Uterus (tissue), 4 donors: ENCODE measurements around the gene LYPD4. TPM values are rescaled to one million over a fixed set of nuclear protein-coding genes. Genes with fewer than 3 reads are reported as not detected.

Source experiments
- DNase-seq, 2 donors: peaks; one replicate each; pipeline ENCODE4 v3.0.0-alpha.2; 2019 to 2020
- H3K27ac ChIP-seq, 2 donors: fragments of 200-600 bp; sonication (generic); 1 replicate in 1 of 2; 2 replicates in 1 of 2; pipeline ENCODE4 v1.5.1; 2016 to 2018
- H3K27me3 ChIP-seq, 2 donors: fragments of 200-600 bp; sonication (generic); one replicate each; pipeline ENCODE4 v1.5.1; 2018 to 2019; ENCODE audit warnings: control low read depth in 1 of 2
- H3K36me3 ChIP-seq, 2 donors: fragments of 200-600 bp; sonication (generic); one replicate each; pipeline ENCODE4 v1.5.1; 2019; ENCODE audit warnings: control low read depth in 1 of 2
- H3K4me1 ChIP-seq, 2 donors: fragments of 200-600 bp; sonication (generic); one replicate each; pipeline ENCODE4 v1.5.1; 2018 to 2019; ENCODE audit warnings: control low read depth in 1 of 2
- H3K4me3 ChIP-seq, 2 donors: fragments of 200-600 bp; sonication (generic); 1 replicate in 1 of 2; 2 replicates in 1 of 2; pipeline ENCODE4 v1.5.1; 2018 to 2019; ENCODE audit warnings: mild to moderate bottlenecking in 1 of 2
- H3K9me3 ChIP-seq, 2 donors: fragments of 200-600 bp; sonication (generic); one replicate each; pipeline ENCODE4 v1.5.1; 2019; ENCODE audit warnings: control low read depth in 1 of 2
- POLR2A ChIP-seq, 2 donors: fragments of 450-650 bp; IDR thresholded peaks; one replicate each; pipeline ENCODE4 v1.6.1; 2016; ENCODE audit warnings: antibody characterized with exemption in 2 of 2, mild to moderate bottlenecking in 1 of 2, moderate library complexity in 1 of 2
- intact Hi-C: fragments of 100-400 bp; cut with DNase I; formaldehyde crosslinking; loops from one replicate; pipeline ENCODE4 v1.15.1; 2023; ENCODE audit warnings: low total_unique reads
- total RNA-seq, 4 donors: library from RNA; depleted of rRNA in 3 of 4; stranded (reverse); fragments of >200 nt in 3 of 4; gene quantifications; one replicate each; pipeline versions ENCODE4 v1.1.0 to v1.2.4, GENCODE V29; 2014 to 2023
- TF ChIP-seq, protein P1 (sequence below), 4 experiments: fragments of 200-600 bp in 2 of 4; fragments of 450-650 bp in 2 of 4; sonication (generic) in 2 of 4; IDR thresholded peaks; one replicate each; pipeline ENCODE4 v1.5.1; 2016 to 2019; ENCODE audit warnings: antibody characterized with exemption in 4 of 4, mild to moderate bottlenecking in 2 of 4, moderate library complexity in 1 of 4
- donor health status: DM: yes; HTN: yes; CAD: no.

The LYPD4 gene
- total RNA-seq, 4 donors from 2014 or later = not detected

DNA sequence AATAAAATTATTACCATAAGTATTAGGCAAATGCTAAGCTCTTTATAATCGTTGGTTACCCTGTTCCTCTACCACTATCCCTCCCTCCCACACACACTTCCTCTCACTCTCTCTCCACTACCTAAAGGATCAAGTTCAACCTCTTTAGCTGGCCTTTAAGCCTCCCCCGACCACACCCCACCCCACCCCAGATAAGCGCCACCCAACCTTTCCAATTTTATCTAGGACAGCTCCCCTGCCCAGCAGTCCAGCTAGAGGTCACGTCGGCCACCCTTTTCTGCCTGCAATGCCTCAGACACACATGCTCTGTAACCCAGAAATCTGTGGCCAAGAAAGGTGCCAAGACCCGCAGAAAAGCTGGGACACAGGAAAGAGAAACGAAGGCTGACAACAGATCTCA, 1.1 kb downstream of the LYPD4 start:
- Histone ChIP-seq H3K9me3 (no peaks in the 10 kb centered on the region), H3K4me3 (no peak overlapping the region), H3K36me3 (no peaks in the 10 kb centered on the region), H3K27me3 (no peaks in the 10 kb centered on the region), H3K4me1 (no peaks in the 10 kb centered on the region), H3K27ac (no peak overlapping the region)
- TF ChIP-seq, protein P1, sequence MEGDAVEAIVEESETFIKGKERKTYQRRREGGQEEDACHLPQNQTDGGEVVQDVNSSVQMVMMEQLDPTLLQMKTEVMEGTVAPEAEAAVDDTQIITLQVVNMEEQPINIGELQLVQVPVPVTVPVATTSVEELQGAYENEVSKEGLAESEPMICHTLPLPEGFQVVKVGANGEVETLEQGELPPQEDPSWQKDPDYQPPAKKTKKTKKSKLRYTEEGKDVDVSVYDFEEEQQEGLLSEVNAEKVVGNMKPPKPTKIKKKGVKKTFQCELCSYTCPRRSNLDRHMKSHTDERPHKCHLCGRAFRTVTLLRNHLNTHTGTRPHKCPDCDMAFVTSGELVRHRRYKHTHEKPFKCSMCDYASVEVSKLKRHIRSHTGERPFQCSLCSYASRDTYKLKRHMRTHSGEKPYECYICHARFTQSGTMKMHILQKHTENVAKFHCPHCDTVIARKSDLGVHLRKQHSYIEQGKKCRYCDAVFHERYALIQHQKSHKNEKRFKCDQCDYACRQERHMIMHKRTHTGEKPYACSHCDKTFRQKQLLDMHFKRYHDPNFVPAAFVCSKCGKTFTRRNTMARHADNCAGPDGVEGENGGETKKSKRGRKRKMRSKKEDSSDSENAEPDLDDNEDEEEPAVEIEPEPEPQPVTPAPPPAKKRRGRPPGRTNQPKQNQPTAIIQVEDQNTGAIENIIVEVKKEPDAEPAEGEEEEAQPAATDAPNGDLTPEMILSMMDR (IDR thresholded peaks at IDR 0.05) = no peak
- TF ChIP-seq POLR2A (IDR thresholded peaks at IDR 0.05) = no peak
- intact Hi-C loops = no loop called here
- DNase-seq = no peak

DNA sequence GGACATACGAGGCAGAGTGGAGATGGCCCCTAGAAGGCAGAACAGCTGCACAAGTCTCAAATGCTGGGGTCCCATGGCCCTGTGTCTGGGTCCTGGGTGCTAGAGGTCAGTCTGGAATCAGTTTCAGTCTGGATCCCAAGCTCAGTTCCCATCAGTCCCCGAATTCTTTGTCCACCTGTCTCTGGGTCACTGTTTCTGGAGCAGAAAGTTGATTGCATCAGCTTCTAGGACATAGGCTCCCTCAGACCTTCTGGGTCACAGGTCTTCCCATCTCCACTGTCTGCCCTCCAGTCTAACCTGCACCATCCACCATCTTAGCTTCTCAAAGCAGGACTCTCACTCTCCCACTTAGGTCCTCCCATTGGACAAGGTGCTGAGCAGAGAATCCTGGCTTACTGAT, 5.3 kb downstream of the LYPD4 start:
- Histone ChIP-seq H3K4me3 (no peak overlapping the region), H3K9me3 (no peaks in the 10 kb centered on the region), H3K4me1 (no peaks in the 10 kb centered on the region), H3K27ac (no peak overlapping the region), H3K27me3 (no peaks in the 10 kb centered on the region), H3K36me3 (no peaks in the 10 kb centered on the region)
- DNase-seq = no peak
- intact Hi-C loops = no loop called here
- TF ChIP-seq, protein P1 (IDR thresholded peaks at IDR 0.05) = no peak
- no peak for TF ChIP-seq POLR2A (IDR thresholded peaks at IDR 0.05)

DNA sequence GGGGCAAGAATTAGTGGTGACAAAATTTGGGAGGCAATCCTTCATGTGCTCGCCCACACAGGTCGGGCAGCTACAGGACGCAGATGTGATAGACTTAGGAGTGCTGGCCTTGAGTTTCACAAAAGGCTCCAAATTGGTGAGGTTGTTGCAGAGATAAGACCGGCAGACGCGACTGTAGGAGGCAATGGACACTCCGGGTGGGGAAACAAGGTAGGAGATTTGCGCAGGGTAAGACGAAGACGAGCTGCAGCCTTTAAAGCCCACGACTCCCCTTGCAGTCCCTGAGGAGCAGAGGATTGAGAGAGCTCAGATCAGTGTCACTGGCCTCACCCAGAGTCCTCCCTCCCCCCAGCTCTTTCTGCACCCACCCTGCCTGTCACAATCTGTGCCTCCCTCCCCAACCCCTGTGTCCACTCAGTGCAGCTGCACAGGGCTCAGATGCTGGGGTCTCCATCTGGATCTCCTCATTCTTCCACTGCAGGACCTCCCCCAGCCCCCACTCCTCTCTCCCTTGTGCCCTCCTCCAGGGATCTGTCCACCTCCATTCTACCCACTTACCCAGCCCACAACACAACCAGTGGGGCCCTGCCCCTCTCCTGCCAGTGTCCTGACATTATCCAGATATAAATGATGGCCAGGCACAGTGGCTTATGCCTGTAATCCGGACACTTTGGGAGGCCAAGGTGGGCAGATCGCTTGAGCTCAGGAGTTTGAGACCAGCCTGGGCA, 6.3 kb downstream of the LYPD4 start:
- H3K9me3 ChIP-seq = no peaks in the 10 kb centered on the region
- H3K36me3 ChIP-seq = no peaks in the 10 kb centered on the region
- no peak overlapping the region for H3K27ac ChIP-seq
- H3K27me3 ChIP-seq = no peaks in the 10 kb centered on the region
- H3K4me1 ChIP-seq = no peaks in the 10 kb centered on the region
- H3K4me3 ChIP-seq = no peak overlapping the region
- no peak for TF ChIP-seq POLR2A (IDR thresholded peaks at IDR 0.05)
- TF ChIP-seq, protein P1 (IDR thresholded peaks at IDR 0.05) = no peak
- DNase-seq = no peak
- intact Hi-C loops = no loop called here

DNA sequence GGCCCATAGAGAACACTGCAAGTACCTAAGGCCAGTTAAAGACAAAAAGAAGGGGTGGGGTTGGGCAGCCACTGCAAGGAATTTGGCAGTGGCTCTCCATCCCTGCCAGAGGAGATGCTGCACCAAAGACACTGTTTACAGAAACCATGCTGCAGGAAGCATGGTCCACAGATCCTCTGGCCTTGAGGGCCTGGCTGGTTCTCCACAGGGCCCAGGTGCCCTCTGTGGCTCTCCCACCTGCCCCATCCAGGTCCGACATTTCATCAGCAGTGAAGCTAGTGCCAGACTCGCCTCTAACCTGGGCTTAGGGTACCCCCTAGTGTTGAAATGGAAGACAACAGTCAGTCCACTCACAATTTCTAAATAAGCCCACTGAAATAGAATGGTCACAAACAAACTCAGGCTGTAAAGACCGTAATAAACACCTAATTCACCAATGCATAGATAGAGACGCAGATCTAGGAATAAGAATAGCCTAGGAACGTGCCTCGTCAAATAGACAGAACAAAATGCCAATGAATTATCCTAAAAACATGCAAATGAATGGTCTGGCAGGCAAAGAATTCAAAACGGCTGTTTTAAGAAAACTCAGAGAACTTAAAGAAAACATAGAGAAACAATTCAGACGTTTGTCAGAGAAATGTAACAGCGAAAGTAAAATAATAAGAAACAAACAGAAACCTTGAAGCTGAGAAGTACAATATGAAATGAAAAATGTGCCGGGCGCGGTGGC, 23.3 kb downstream of the LYPD4 start:
- H3K9me3 ChIP-seq = no peaks in the 10 kb centered on the region
- TF ChIP-seq, protein P1 (IDR thresholded peaks at IDR 0.05) = peak in 2 of 4 experiments; percentile 17 to 27
- TF ChIP-seq POLR2A (IDR thresholded peaks at IDR 0.05) = no peak
- no peak overlapping the region for H3K27ac ChIP-seq
- DNase-seq = no peak
- H3K4me3 ChIP-seq = no peak overlapping the region
- H3K36me3 ChIP-seq = no peaks in the 10 kb centered on the region
- no peaks in the 10 kb centered on the region for H3K27me3 ChIP-seq
- intact Hi-C loops = no loop called here
- no peaks in the 10 kb centered on the region for H3K4me1 ChIP-seq

DNA sequence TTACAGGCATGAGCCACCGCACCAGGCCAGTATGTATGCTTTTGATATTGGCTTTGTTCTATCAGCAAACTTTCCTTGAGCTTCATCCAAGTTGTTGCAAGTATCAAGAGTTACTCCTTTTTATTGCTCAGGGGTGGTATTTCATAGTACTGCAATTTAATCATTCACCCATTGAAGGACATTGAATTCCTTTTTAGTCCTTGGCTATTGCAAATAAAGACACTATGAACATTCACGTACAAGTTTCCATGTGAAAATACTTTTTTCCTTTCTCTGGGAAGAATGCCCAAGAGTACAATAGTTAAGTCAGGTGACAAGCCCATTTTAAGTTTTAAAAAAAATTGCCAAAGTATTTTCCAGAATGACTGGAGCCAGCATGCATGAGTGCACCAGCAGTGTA, 27.7 kb downstream of the LYPD4 start:
- Histone ChIP-seq H3K4me3 (no peak overlapping the region), H3K27me3 (no peaks in the 10 kb centered on the region), H3K27ac (no peak overlapping the region), H3K36me3 (no peaks in the 10 kb centered on the region), H3K4me1 (no peaks in the 10 kb centered on the region), H3K9me3 (no peaks in the 10 kb centered on the region)
- no peak for TF ChIP-seq POLR2A (IDR thresholded peaks at IDR 0.05)
- TF ChIP-seq, protein P1 (IDR thresholded peaks at IDR 0.05) = no peak
- no peak for DNase-seq
- intact Hi-C loops = no loop called here
